Thyroid gland (tissue), 4 donors: ENCODE results near the gene OPN4. TPM values are rescaled to one million over a fixed set of nuclear protein-coding genes. Genes with fewer than 3 reads are reported as not detected.
A peak's percentile ranks its signal among the peaks of the same experiment; 100 is the strongest.

Experiments used
- DNase-seq, 2 donors: peaks; one replicate each; pipeline ENCODE4 v3.0.0-alpha.2; 2019
- H3K27ac ChIP-seq, 3 donors: fragments of 200-600 bp; sonication (generic); 1 replicate in 2 of 3; 2 replicates in 1 of 3; pipeline ENCODE4 v1.5.1; 2016 to 2019; ENCODE audit warnings: mild to moderate bottlenecking in 1 of 3, moderate library complexity in 1 of 3
- H3K27me3 ChIP-seq: fragments of 200-600 bp; sonication (generic); one replicate; pipeline ENCODE4 v1.5.1; 2019
- H3K36me3 ChIP-seq, 2 donors: fragments of 200-600 bp; sonication (generic); one replicate each; pipeline ENCODE4 v1.5.1; 2016 to 2019
- H3K4me1 ChIP-seq, 2 donors: fragments of 200-600 bp; sonication (generic); one replicate each; pipeline ENCODE4 v1.5.1; 2017 to 2019
- H3K4me3 ChIP-seq, 3 donors: fragments of 200-600 bp; sonication (generic); replicated peaks in 1 of 3; 1 replicate in 2 of 3; 2 replicates in 1 of 3; pipeline ENCODE4 v1.5.1; 2016; ENCODE audit warnings: mild to moderate bottlenecking in 1 of 3
- H3K9me3 ChIP-seq: fragments of 200-600 bp; sonication (generic); one replicate; pipeline ENCODE4 v1.5.1; 2017
- CTCF ChIP-seq, 6 experiments: fragments of 200-600 bp in 3 of 6; fragments of 450-650 bp in 3 of 6; sonication (generic) in 3 of 6; IDR thresholded peaks; one replicate each; pipeline ENCODE4 v1.5.1; 2016 to 2019; ENCODE audit warnings: antibody characterized with exemption in 6 of 6, mild to moderate bottlenecking in 2 of 6, inconsistent platforms in 1 of 6, moderate library complexity in 1 of 6
- POLR2A ChIP-seq, 2 donors: fragments of 450-650 bp; IDR thresholded peaks; one replicate each; pipeline ENCODE4 v1.6.1; 2017; ENCODE audit warnings: antibody characterized with exemption in 2 of 2, mild to moderate bottlenecking in 2 of 2, moderate library complexity in 1 of 2
- WGBS, 2 donors: methylation state at CpG; one replicate each; pipeline ENCODE4 v1.1.5; 2017; 5-methylcytosine and 5-hydroxymethylcytosine counted together
- intact Hi-C: fragments of 100-400 bp; cut with DNase I; formaldehyde crosslinking; loops from one replicate; pipeline ENCODE4 v1.15.1; 2023
- total RNA-seq, 4 donors: library from RNA; depleted of rRNA; stranded (reverse); fragments of >200 nt; gene quantifications; one replicate each; pipeline ENCODE4 v1.2.3, GENCODE V29; 2016

OPN4 gene
- total RNA-seq, 4 donors from 2014 or later = 0.24 TPM; not detected in 3

GRCh38 chr10:86710987-86711512 is 56.7 kb downstream of the OPN4 start:
- TF ChIP-seq CTCF (IDR thresholded peaks at IDR 0.05) = peak; percentile 58 to 98 (median 80)
- peak in 1 of 2 donors; percentile 87 for TF ChIP-seq POLR2A (IDR thresholded peaks at IDR 0.05)
- intact Hi-C loops = no loop called here
- Histone ChIP-seq H3K27ac (peak overlapping the region; percentile 95 to 98 (median 97)), H3K9me3 (no peaks in the 10 kb centered on the region), H3K36me3 (no peaks in the 10 kb centered on the region), H3K27me3 (no peaks in the 10 kb centered on the region), H3K4me3 (peak overlapping the region in 2 of 3 donors; percentile 15 to 58), H3K4me1 (peaks cover 17 to 38% of the 10 kb centered on the region in 2 donors)
- 20 to 22% methylated on average over 8 to 9 of the region's 46 CpGs for WGBS, 2 donors
- peak; percentile 90 to 92 for DNase-seq

GRCh38 chr10:86711513-86712316 is 57.4 kb downstream of the OPN4 start:
- H3K4me3 ChIP-seq = peak overlapping the region; percentile 5 to 58 (median 15)
- H3K36me3 ChIP-seq = no peaks in the 10 kb centered on the region
- no peaks in the 10 kb centered on the region for H3K9me3 ChIP-seq
- peak overlapping the region; percentile 95 to 98 (median 97) for H3K27ac ChIP-seq
- peak in 1 of 2 donors; percentile 21 for TF ChIP-seq POLR2A (IDR thresholded peaks at IDR 0.05)
- TF ChIP-seq CTCF (IDR thresholded peaks at IDR 0.05) = no peak
- H3K4me1 ChIP-seq = peaks cover 17 to 38% of the 10 kb centered on the region in 2 donors
- 1% methylated on average over 34 to 46 of the region's 82 CpGs for WGBS, 2 donors
- H3K27me3 ChIP-seq = no peaks in the 10 kb centered on the region
- intact Hi-C loops = no loop called here
- peak; percentile 64 to 66 for DNase-seq

GRCh38 chr10:86712317-86712707 is 58.0 kb downstream of the OPN4 start:
- H3K4me1 ChIP-seq = peaks cover 17 to 38% of the 10 kb centered on the region in 2 donors
- H3K4me3 ChIP-seq = peak overlapping the region in 2 of 3 donors; percentile 15 to 58
- no peak for DNase-seq
- no peaks in the 10 kb centered on the region for H3K36me3 ChIP-seq
- peak overlapping the region; percentile 95 to 98 (median 97) for H3K27ac ChIP-seq
- H3K9me3 ChIP-seq = no peaks in the 10 kb centered on the region
- 45 to 49% methylated on average over 9 of the region's 9 CpGs for WGBS, 2 donors
- no peaks in the 10 kb centered on the region for H3K27me3 ChIP-seq
- TF ChIP-seq CTCF (IDR thresholded peaks at IDR 0.05) = no peak
- no peak for TF ChIP-seq POLR2A (IDR thresholded peaks at IDR 0.05)
- intact Hi-C loops = no loop called here

- intact Hi-C loops = no loop called here
- Histone ChIP-seq H3K27me3 (no peaks in the 10 kb centered on the region), H3K9me3 (no peaks in the 10 kb centered on the region), H3K27ac (no peak overlapping the region), H3K36me3 (no peaks in the 10 kb centered on the region), H3K4me3 (no peak overlapping the region), H3K4me1 (peaks cover 7 to 15% of the 10 kb centered on the region in 2 donors)
- whole genome bisulfite sequencing, 2 donors = 78 to 86% methylated on average over 6 of the region's 6 CpGs
- TF ChIP-seq POLR2A (IDR thresholded peaks at IDR 0.05) (no peak), CTCF (IDR thresholded peaks at IDR 0.05) (no peak)
- no peak for DNase-seq
Observed at GRCh38 chr10:86715156-86715795, 60.9 kb downstream of the OPN4 start.
